Measurements from ENCODE around the gene AAGAB. TPM values are rescaled to one million over a fixed set of nuclear protein-coding genes. Genes with fewer than 3 reads are reported as not detected.
"Not testable (repeated sequence)": the region's sequence is repeated elsewhere in the genome, so short reads cannot be mapped to it uniquely, and the experiment has no call there.

Gene AAGAB
- total RNA-seq, 2 experiments from 2014 or later = 45.3 to 46.7 TPM

DNA sequence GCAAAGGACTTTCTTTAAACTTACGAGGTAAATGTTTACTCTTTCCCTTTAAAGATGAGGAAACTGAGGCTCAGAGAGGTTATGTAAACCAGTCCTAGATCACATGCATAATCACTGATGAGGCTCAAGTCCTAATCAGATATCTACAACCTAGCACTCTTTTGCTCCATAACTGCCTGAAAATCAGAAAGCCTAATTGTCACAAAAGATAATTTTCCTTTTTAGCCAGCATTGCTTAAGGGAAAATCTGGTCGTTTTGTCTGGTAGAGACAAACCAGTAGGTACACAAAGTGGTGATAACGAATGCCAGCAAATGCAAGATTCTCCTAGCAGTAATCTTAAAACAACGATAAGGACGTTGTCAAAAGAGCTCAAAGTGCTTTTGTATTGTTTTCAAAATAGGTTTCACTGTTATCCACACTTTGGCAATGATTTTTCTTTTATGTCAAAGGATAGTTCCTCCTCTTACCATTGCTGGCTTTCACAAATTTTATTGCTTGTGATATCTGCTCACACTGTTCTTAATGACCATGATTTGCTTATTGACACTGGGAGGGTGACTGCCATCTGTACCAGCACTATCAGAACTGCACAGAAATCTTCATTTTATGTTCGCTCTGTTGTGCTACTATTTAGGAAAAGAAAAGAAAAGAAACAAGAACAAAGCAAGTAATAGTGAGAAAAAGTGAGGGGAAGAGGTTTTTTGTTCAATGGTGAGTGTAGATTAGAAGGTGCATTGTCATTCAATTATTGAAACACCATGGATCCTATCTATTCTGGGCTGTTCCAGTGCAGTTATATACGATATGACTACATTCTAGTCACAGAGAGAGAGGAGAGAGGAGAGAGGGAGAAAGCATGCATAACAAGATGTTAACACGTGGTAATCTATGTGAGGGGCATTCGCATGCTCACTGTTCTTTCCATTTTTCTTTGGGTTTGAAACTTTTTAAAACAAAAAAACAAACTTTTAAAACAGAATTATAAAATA lies 13.8 kb upstream of the AAGAB start:
- CTCF ChIA-PET = no interaction called here
- Mint-ChIP-seq H3K36me3 (ENCODE audit: low read depth) (no peaks in the 10 kb centered on the region), H3K27ac (no peak overlapping the region), H3K4me1 (peaks cover 11% of the 10 kb centered on the region), H3K27me3 (peaks cover 14% of the 10 kb centered on the region), H3K9me3 (no peaks in the 10 kb centered on the region), H3K4me3 (no peak overlapping the region)
- POLR2A ChIA-PET = no interaction called here
- no peak for DNase-seq

DNA sequence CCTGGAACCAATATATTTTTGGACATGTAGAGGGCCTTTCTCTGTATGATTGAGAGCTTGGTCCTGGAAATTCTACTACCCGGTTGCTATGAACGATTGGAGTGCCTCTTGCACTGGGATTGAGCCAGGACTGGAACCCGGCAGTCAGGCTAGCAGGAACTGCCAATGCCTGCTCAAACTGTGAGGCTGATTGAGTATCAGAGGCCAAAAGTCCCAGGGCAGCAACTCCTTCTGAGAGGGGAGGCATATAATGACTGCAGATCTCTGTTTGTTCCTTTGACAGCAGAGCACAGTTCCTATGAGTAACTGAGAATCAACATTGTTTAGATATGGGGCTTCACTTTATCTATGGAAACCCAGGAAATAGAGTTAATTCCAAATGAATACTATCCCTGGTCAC lies 13.0 kb upstream of the AAGAB start:
- H3K27ac Mint-ChIP-seq = no peak overlapping the region
- H3K36me3 Mint-ChIP-seq (ENCODE audit: low read depth) = no peaks in the 10 kb centered on the region
- CTCF ChIA-PET = no interaction called here
- peaks cover 13% of the 10 kb centered on the region for H3K27me3 Mint-ChIP-seq
- H3K4me1 Mint-ChIP-seq = peaks cover 11% of the 10 kb centered on the region
- H3K9me3 Mint-ChIP-seq = no peaks in the 10 kb centered on the region
- POLR2A ChIA-PET = no interaction called here
- no peak overlapping the region for H3K4me3 Mint-ChIP-seq
- no peak for DNase-seq

DNA sequence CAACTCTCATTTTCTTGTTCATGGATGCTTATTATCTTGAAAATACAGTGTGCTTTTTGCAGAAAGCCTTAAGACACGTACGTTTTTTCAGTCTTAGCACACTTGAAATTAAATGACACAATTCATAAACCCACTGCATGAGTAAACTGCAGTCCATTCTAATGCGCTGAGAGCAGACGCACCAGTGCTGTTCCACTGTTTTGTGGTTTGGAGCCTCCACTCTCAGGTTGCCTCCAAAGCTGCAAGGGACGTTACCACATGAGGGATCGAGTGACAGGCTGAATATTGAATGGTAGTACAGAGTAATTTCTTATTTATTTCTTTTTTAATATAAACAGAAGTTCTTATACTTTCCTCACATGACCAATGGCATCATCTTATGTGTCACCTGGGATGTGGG lies 12.4 kb upstream of the AAGAB start:
- DNase-seq = no peak
- no peak overlapping the region for H3K4me3 Mint-ChIP-seq
- ChIA-PET POLR2A (no interaction called here), CTCF (no interaction called here)
- no peak overlapping the region for H3K27ac Mint-ChIP-seq
- H3K4me1 Mint-ChIP-seq = peaks cover 11% of the 10 kb centered on the region
- H3K36me3 Mint-ChIP-seq (ENCODE audit: low read depth) = no peaks in the 10 kb centered on the region
- H3K27me3 Mint-ChIP-seq = peaks cover 11% of the 10 kb centered on the region
- no peaks in the 10 kb centered on the region for H3K9me3 Mint-ChIP-seq

DNA sequence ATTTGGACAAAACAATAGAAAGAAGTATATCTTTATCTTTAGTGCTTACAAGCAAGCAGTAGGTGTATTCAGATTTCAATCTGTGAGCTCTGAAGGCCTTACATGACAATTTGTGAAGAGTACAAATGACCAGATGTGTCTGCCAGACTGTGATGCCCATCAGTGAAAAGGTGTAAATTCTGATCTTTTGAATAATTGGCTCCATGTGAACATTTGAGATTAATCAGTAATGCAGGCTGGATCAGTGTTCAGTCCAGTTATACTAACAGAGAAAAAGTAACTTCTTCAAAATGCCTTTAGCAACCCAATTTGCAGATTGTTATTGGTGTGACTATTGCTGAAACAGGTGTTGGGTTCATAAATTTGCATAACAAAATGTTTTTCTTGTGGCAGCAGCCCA lies 5.3 kb upstream of the AAGAB start:
- H3K4me1 Mint-ChIP-seq = peaks cover 12% of the 10 kb centered on the region
- ChIA-PET CTCF (interaction anchor here (0.5 kb wide), 2 partner anchors 58 to 225 kb away, joined by 3 read pairs; no protein-coding TSS in a partner anchor), POLR2A (no interaction called here)
- DNase-seq = no peak
- no peak overlapping the region for H3K27ac Mint-ChIP-seq
- no peaks in the 10 kb centered on the region for H3K9me3 Mint-ChIP-seq
- no peaks in the 10 kb centered on the region for H3K36me3 Mint-ChIP-seq (ENCODE audit: low read depth)
- peaks cover 8% of the 10 kb centered on the region for H3K27me3 Mint-ChIP-seq
- no peak overlapping the region for H3K4me3 Mint-ChIP-seq

DNA sequence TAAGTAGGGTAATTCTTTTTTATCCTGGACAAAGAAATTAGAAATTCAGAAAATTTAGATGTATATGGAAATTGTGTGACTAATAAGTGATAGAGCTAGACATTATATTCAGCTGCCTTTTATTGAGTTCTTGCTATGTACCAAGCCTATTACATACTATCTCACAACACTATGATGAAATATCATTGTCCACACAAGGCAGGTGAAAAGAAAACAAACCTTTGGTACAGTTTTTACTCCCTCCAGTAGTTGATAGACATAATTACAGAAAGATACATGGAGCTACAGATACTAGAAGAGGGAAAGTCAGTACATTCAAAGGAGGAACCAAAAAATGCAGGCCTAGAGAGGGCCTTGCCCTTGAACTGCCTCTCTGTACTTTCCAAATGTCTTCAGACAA lies 4.9 kb upstream of the AAGAB start:
- Mint-ChIP-seq H3K4me1 (peaks cover 13% of the 10 kb centered on the region), H3K9me3 (no peaks in the 10 kb centered on the region), H3K4me3 (no peak overlapping the region), H3K27ac (no peak overlapping the region), H3K36me3 (ENCODE audit: low read depth) (no peaks in the 10 kb centered on the region), H3K27me3 (peaks cover 8% of the 10 kb centered on the region)
- POLR2A ChIA-PET = no interaction called here
- no peak for DNase-seq
- CTCF ChIA-PET = interaction anchor here (0.7 kb wide), 1 partner anchor 22 kb away, joined by 3 read pairs; no protein-coding TSS in a partner anchor

DNA sequence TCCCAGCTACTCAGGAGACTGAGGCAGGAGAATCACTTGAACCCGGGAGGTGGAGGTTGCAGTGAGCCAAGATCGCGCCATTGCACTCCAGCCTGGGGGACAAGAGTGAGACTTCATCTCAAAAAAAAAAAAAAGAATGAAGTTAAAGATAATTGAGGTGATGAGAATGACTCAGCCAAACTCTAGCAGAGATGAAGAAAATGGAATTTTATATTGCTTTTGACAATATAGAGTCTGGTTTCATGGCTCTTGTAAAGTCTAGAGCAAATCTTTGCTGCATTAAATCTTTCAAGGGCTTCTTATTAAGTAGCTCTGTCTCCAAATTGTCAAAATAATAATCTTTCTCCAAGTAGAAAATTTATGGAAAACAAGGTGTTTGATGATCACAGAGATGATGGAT lies 4.0 kb upstream of the AAGAB start:
- CTCF ChIA-PET = interaction anchor here (0.5 kb wide), 1 partner anchor 799 kb away, joined by 4 read pairs; no protein-coding TSS in a partner anchor
- POLR2A ChIA-PET = not testable (repeated sequence)

DNA sequence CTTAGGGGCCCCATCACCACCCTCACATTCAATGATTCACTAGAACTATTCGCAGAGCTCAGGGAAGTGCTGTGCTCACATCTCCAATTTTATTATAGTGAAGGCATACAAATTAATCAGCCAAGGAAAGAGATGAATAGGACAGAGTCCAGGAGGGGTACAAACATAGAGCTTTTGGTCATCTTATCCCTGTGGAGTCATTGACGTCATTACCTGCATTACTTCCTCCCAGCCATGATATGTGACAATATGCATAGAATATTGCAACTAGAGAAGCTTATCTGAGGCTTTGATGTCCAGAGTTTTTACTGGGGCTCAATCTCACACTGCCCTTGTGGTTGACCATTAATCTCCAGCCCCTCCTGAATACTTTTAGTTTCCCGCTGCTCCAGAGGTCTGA lies 1.6 kb upstream of the AAGAB start:
- H3K27ac Mint-ChIP-seq = peak overlapping the region; percentile 58
- CTCF ChIA-PET = interaction anchor here (0.6 kb wide), 1 partner anchor 230 kb away, joined by 3 read pairs; no protein-coding TSS in a partner anchor
- peaks cover 8% of the 10 kb centered on the region for H3K27me3 Mint-ChIP-seq
- no peaks in the 10 kb centered on the region for H3K9me3 Mint-ChIP-seq
- peaks cover 9% of the 10 kb centered on the region for H3K36me3 Mint-ChIP-seq (ENCODE audit: low read depth)
- DNase-seq = no peak
- peaks cover 37% of the 10 kb centered on the region for H3K4me1 Mint-ChIP-seq
- POLR2A ChIA-PET = no interaction called here
- H3K4me3 Mint-ChIP-seq = peak overlapping the region; percentile 38

More for the DNA sequence above, 4.0 kb upstream of the AAGAB start:
- not testable (repeated sequence) for H3K27me3 Mint-ChIP-seq; H3K36me3 Mint-ChIP-seq (ENCODE audit: low read depth); H3K4me3 Mint-ChIP-seq; H3K27ac Mint-ChIP-seq; DNase-seq; H3K9me3 Mint-ChIP-seq
- H3K4me1 Mint-ChIP-seq = peaks cover 18% of the 10 kb centered on the region

DNA sequence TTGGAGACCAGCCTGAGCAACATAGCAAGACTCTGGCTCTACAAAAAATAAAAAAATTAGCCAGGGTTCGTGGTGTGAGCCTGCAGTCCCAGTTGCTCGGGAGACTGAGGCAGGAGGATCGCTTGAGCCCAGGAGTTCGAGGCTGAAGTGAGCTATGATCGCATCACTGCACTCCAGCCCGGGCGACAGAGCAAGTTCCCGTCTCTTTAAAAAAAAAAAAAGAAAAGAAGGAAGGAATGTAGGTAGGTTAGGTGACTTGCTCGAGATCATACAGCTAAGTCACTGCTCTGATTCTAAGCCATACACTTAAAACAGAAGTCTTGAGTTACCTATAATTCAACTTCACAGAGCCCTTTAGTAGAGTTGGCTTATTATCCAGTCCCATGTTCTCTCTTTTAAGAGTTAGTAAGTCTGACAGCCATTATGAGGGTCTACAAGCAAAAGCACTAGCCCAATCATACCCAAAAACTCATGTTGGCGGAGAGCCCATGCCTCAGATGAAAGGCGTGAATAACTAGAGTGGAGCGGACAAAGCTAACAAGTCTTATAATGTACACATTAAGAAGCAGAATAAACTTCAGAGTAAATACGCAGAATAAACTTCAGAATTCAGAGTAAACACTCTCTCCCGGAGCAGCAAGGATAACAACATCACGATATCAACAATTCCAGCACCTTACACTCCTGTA lies 768 bp downstream of the AAGAB start:
- ChIA-PET CTCF (interaction anchor here (0.6 to 1.1 kb wide), 3 partner anchors 185 to 428 kb away, joined by 3 read pairs; no protein-coding TSS in a partner anchor), POLR2A (no interaction called here)
- DNase-seq = no peak
- H3K4me3 Mint-ChIP-seq = peak overlapping the region; percentile 100
- H3K27ac Mint-ChIP-seq = peak overlapping the region; percentile 97
- peaks cover 41% of the 10 kb centered on the region for H3K4me1 Mint-ChIP-seq
- H3K36me3 Mint-ChIP-seq (ENCODE audit: low read depth) = peaks cover 18% of the 10 kb centered on the region
- no peaks in the 10 kb centered on the region for H3K9me3 Mint-ChIP-seq
- peaks cover 8% of the 10 kb centered on the region for H3K27me3 Mint-ChIP-seq

DNA sequence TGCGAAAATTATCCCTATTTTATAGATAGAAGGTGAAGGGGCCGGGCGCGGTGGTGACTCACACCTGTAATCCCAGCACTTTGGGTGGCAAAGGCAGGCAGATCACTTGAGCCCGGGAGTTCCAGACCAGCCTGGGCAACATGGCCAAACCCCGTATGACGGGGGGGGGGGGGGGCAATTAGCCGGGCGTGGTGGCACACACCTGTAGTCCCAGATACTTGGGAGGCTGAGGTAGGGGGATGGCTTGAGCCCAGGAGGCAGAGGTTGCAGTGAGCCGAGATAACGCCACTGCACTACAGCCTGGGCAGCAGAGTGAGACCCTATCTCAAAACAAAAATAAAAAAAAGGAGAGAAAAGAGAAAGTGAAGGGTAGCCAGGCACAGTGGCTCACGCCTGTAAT lies 1.4 kb downstream of the AAGAB start:
- H3K27me3 Mint-ChIP-seq = peaks cover 8% of the 10 kb centered on the region
- H3K9me3 Mint-ChIP-seq = no peaks in the 10 kb centered on the region
- ChIA-PET CTCF (no interaction called here), POLR2A (no interaction called here)
- H3K4me3 Mint-ChIP-seq = peak overlapping the region; percentile 100
- H3K4me1 Mint-ChIP-seq = peaks cover 41% of the 10 kb centered on the region
- peak overlapping the region; percentile 97 for H3K27ac Mint-ChIP-seq
- DNase-seq = no peak
- H3K36me3 Mint-ChIP-seq (ENCODE audit: low read depth) = peaks cover 22% of the 10 kb centered on the region

DNA sequence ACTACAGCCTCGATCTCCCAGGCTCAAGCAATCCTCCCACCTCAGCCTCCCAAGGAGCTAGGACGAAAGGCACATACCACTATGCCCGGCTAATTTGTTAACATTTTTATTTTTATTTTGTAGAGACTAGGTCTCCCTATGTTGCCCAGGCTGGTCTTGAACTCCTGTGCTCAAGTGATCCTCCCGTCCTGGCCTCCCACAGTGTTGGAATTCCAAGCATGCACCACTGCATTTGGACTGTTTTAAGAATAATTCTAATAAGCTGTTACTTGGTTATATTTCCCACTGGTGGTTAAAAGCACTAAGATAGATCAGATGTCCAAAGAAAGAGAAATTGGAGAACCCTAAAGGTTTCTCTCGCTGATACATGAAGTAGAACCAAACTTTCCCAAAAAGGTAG lies 3.1 kb downstream of the AAGAB start:
- no peak overlapping the region for H3K4me3 Mint-ChIP-seq
- peaks cover 39% of the 10 kb centered on the region for H3K36me3 Mint-ChIP-seq (ENCODE audit: low read depth)
- H3K27me3 Mint-ChIP-seq = peaks cover 7% of the 10 kb centered on the region
- H3K9me3 Mint-ChIP-seq = peaks cover 5% of the 10 kb centered on the region
- H3K4me1 Mint-ChIP-seq = peaks cover 44% of the 10 kb centered on the region
- no peak for DNase-seq
- ChIA-PET POLR2A (interaction anchor here (0.6 kb wide), 1 partner anchor 231 kb away, joined by 3 read pairs; no protein-coding TSS in a partner anchor), CTCF (interaction anchor here (1.6 kb wide), 1 partner anchor 11 kb away, joined by 3 read pairs; no protein-coding TSS in a partner anchor)
- no peak overlapping the region for H3K27ac Mint-ChIP-seq

DNA sequence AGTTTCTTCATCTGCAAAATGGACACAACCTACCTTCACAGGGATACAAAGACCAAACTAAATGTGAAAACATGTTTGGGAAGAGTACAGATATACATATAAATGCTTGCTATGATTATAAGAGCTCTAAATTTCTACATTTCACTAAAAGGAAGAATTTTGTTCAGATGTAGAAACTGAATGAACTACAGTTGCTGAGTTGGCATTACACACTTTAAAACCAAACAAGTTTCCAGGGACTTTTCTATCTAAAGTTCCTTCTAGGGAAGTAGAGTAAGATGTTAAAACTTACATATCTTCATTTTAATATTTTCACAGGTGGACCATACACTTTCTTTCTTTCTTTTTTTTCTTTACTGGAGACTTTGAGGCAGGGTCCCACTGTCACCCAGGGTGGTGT lies 4.6 kb downstream of the AAGAB start:
- Mint-ChIP-seq H3K27ac (no peak overlapping the region), H3K9me3 (peaks cover 6% of the 10 kb centered on the region), H3K4me3 (no peak overlapping the region), H3K36me3 (ENCODE audit: low read depth) (peaks cover 53% of the 10 kb centered on the region), H3K27me3 (no peaks in the 10 kb centered on the region), H3K4me1 (peaks cover 36% of the 10 kb centered on the region)
- CTCF ChIA-PET = no interaction called here
- POLR2A ChIA-PET = no interaction called here
- DNase-seq = no peak

DNA sequence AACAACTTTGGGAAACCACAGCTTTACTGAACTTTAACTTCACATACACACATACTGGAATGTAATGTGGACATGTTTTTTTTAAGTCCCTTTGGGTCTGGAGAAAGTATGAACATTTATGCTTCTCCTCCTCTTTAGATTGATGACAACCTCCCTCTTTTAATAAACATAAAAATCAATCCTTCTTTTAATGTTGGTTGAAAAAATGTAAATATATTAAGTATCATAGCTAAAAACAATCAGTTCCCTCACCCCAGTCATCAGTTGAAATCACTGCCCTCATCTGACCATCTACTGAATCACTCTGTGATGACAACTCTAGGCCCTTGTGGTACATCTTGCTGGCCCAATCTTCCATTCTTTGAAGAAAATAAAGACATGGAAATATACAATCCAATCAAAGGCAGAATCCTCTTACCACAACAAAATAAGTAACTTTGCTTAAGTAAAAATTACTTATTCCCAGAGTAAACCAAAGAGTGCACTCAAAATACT lies 6.4 kb downstream of the AAGAB start:
- H3K27ac Mint-ChIP-seq = no peak overlapping the region
- CTCF ChIA-PET = no interaction called here

DNA sequence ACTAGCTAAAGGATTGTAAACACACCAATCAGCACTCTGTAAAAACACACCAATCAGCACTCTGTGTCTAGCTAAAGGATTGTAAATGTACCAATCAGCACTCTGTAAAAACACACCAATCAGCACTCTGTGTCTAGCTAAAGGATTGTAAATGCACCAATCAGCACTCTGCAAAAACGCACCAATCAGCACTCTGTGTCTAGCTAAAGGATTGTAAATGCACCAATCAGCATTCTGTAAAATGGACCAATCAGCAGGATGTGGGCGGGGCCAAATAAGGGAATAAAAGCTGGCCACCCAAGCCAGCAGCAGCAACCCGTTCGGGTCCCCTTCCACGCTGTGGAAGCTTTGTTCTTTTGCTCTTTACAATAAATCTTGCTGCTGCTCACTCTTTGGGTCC lies 7.9 kb downstream of the AAGAB start:
- Mint-ChIP-seq H3K4me1 (peaks cover 33% of the 10 kb centered on the region), H3K36me3 (ENCODE audit: low read depth) (peaks cover 55% of the 10 kb centered on the region)
- DNase-seq, H3K27me3 Mint-ChIP-seq, POLR2A ChIA-PET, H3K9me3 Mint-ChIP-seq, H3K4me3 Mint-ChIP-seq, H3K27ac Mint-ChIP-seq, CTCF ChIA-PET: not testable (repeated sequence)

More for the DNA sequence above, 6.4 kb downstream of the AAGAB start:
- Mint-ChIP-seq H3K4me1 (peaks cover 33% of the 10 kb centered on the region), H3K36me3 (ENCODE audit: low read depth) (peaks cover 53% of the 10 kb centered on the region), H3K27me3 (no peaks in the 10 kb centered on the region), H3K9me3 (peaks cover 6% of the 10 kb centered on the region), H3K4me3 (no peak overlapping the region)
- POLR2A ChIA-PET = no interaction called here
- no peak for DNase-seq

Measured in activated CD4-positive, alpha-beta T cell treated with anti-CD3 and anti-CD28 coated beads, Interleukin-2, amount 10 ng/mL, durations not matched to agents 7 days and 5 days (primary cell).